ENCODE data around the gene TPST2.

TPST2 gene

DNA sequence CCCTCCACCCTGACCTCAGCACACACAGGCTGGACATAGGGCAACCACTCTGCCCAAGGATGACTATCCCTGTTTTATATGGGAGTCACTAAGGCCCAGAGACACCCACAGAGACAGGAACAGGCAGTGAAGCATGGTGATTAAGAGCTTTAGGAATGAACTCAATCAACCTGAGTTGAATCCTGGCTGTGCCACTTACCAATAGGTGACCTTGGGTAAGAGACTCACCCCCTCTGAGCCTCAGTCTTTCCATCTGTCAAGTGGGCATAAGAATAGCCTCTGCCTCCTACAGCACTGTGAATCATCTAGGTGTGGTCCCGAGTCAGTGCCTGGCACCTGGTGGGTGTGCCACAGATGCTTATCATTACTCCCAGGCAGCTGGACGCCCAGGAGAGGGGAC, 21.1 kb upstream of the TPST2 start:
- no peak for DNase-seq (ENCODE audit: low read depth, low spot score)

- no peak for DNase-seq (ENCODE audit: low read depth, low spot score)
Observed at GRCh38 chr22:26610072-26610958, 20.4 kb upstream of the TPST2 start.

DNA sequence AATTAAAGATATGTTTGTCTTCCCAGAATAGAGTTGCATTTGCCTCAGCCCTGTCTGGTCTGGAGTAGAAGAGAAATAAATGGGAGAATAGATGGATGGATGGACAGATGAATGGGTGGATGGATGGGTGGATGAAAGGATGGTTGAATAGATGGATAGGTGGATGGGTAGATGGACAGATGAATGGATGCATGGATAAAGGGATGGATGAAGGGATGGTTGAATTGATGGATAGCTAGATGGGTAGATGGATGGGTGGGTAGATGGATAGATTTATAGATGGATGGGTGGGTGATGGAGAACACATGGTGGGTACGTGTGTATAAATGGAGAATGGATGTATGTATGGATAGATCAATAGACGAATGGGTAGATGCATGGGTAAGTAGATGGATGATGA, 19.4 kb upstream of the TPST2 start:
- DNase-seq (ENCODE audit: low read depth, low spot score), result no peak

GRCh38 chr22:26608129-26608528, 18.2 kb upstream of the TPST2 start:
- no peak for DNase-seq (ENCODE audit: low read depth, low spot score)

DNA sequence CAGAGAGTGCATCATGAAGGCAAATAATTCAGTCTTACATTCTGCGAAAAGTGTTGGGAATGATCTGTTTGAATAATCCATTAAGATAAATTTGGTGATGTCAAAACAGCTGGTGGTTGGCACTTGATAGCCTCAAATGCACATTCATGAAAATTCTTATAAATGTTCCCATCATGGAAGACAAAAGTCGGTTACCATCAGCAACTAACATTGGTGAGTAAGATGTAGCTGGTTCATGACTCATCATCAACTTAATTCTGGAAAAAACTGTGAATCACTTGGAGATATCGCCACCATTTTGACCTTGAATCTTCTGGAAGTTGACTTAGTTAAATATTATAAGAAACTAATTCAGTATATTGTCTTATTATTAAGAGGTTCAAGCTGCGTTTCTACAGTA, 16.7 kb upstream of the TPST2 start:
- DNase-seq (ENCODE audit: low read depth, low spot score), result no peak

GRCh38 chr22:26604368-26604767, 14.4 kb upstream of the TPST2 start:
- no peak for DNase-seq (ENCODE audit: low read depth, low spot score)

DNA sequence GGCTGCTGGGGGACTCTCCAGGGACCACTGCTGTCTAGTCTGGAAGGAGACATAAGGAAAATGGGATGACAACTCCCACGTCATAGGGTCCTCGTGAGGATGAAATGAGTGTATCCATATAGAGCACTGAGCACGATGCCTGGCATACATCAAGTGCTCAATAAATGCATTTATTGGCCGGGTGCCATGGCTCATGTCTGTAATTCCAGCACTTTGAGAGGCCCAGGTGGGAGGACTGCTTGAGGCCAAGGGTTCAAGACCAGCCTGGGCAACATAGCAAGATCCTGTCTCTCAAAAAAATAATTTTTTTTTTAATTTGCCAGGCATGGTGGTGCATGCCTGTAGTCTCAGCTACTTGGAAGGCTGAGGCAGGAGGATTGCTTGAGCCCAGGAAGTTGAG, 12.2 kb upstream of the TPST2 start:
- no peak for DNase-seq (ENCODE audit: low read depth, low spot score)

GRCh38 chr22:26601726-26602125, 11.8 kb upstream of the TPST2 start:
- DNase-seq (ENCODE audit: low read depth, low spot score), result no peak

DNA sequence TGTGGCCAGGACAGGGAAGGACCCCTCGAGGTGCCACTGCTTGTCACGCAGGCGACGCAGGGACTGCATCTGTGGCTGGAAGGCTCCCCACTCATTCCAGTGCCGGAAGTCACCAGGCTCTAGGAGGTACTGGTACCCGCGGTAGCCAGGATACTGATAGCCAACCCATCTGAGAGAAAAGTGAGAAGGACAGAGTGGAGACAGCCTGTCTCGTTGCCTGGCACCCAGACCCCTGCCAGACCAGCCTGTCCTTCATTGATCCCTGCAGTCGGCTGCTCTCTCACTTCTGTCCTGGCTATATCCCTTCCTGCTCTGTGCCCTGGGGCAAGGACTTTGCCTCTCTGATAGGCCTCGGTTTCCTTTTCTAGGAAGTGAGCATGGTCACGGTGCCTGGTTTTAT, 9.6 kb upstream of the TPST2 start:
- no peak for DNase-seq (ENCODE audit: low read depth, low spot score)

DNA sequence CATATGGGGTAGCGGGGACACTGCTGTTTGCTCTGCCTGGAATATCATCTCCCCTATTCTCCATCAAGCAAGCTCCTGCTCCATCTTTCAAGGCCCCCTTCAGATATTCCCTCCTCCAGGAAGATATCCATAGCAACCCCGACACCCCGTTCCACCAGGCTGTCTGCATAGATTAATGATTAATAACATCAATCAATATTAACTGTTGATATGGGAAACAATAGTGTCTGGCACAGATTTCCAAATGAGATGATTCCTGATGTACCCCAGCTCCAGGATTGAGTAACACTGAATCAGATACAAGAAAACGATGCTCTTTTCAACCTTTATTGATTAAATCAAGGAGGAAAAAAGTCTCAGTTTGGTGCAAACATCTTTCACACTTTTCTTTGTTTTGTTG, 7.5 kb upstream of the TPST2 start:
- no peak for DNase-seq (ENCODE audit: low read depth, low spot score)

GRCh38 chr22:26597026-26597425, 7.1 kb upstream of the TPST2 start:
- DNase-seq (ENCODE audit: low read depth, low spot score), result no peak

DNA sequence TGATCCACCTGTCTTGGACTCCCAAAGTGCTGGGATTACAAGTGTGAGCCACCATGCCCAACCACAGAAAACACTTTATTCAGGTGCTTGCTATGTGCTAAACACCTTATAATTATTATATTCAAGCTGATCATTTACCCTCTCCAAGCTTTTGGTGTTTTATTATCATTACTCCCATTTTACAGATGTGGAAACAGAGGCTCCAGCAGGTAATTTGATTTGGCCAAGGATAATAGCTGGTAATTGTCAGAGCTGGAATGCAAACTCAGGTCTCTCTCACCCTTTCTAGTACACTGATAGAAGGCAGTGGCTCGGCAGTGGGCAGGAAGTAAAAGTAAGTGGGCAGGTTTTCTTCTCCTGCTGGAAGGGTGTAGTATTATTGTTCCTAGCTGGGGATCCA, 3.8 kb upstream of the TPST2 start:
- DNase-seq (ENCODE audit: low read depth, low spot score), result no peak

DNA sequence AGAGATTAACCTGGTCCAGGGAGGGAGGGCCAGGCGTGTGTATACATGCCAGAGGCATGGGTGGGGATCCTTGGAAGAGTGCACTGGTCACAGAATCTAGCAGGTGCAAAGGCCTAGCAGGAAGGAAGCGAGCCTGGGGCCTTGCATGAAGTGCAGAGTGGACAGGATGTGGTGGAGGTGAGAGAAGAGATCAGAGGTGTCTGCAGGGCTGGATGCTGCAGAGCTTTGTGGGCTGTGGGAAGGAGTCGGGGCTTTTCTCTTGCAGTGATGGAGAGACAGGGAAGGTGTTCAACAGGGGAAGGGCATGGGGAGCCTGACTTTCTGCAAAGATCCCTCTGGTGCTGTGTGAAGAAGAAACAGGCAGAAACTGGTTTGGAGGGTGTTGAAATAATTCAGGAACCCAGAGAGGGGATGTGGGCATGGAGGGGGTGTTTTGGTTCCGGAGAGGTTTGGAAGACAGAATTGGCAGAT, 2.5 kb upstream of the TPST2 start:
- DNase-seq (ENCODE audit: low read depth, low spot score), result no peak

DNA sequence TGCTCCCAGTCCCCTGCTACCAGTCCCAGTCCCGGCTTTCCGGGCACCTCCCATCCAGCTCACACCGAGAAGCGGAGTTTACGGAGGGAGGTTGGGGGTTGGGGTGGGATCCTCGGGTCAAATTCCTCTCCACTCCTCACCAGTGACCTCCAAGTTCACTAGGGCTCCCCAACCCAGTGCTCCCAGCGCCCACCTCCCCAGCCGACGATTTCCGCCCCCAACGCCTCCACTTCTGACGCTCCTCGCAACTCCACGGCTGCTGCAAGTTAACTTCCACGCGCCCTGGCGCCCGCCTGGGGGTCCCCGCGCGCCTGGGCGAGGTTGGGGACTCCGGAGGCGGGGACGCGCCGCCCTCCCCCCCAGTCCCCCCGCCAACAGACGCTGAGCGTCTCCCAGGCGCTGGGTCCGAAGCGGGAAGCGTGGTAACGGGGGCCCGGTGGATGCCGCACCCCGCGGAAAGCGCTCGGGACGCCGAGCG, 526 bp downstream of the TPST2 start:
- no peak for DNase-seq (ENCODE audit: low read depth, low spot score)

DNA sequence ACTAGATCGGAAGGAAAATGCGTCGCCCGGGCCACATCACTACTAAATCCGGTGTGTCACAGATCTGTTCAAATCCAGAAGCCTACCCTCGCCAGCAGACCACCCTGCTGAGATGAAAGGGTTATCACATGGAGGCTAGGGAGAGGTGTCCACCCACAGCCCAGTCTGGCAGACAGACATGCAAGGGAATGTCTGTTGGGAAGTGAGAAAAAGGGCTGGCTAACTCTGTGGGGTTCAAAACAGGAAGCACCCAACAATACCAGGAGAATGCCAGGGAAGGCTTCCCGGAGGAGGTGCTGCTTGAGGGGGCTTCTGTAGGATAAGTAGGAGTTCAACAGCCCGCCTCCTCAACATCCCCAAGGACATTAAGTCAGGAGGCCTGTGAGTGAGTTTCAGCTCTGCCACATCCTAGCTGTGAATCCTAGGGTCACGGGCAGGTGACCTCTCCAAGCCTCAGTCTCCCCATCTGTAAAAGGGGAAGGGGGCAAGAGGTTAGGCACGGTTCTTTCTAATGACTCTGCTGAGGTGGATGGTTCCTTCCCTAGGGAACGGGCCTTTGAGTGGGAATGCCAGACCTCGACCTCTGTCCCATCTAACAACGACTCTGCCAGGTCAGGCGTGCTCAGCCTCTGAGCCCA, 1.1 kb downstream of the TPST2 start:
- peak; percentile 55 for DNase-seq (ENCODE audit: low read depth, low spot score)

GRCh38 chr22:26587991-26588613, 1.8 kb downstream of the TPST2 start:
- no peak for DNase-seq (ENCODE audit: low read depth, low spot score)

GRCh38 chr22:26586556-26587325, 3.2 kb downstream of the TPST2 start:
- no peak for DNase-seq (ENCODE audit: low read depth, low spot score)

DNA sequence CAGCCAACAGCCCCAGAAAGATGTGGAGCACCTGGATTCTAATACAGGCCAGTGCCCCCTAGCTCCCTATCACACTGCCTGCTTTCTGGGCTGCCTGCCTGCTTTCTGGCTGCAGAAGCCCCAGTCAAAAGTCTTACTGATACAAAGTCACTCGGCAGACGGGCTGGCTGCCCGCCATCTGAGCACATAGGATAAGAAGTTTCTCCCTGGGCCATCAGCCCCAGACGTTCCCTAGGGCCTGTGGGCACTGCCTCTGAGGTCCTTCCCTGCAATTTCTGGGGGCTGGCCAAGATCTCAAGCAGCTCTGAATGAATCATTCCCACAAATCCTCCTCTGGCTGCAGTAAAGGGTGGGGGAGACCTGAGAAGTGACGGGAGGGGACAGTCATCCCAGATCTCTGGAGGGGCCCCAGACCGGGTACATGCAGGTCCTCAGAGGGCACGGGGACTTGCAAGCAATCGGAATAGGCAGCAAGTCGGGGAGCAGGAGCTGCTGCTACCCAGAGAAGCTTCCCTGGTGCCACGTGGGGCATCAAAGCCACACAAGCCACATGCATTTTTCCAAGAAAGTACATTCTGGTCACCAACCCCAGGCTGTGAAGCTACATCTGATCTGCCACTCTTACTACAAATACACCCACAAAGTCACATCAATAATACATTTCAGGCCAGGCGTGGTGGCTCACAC, 4.7 kb downstream of the TPST2 start:
- no peak for DNase-seq (ENCODE audit: low read depth, low spot score)

DNA sequence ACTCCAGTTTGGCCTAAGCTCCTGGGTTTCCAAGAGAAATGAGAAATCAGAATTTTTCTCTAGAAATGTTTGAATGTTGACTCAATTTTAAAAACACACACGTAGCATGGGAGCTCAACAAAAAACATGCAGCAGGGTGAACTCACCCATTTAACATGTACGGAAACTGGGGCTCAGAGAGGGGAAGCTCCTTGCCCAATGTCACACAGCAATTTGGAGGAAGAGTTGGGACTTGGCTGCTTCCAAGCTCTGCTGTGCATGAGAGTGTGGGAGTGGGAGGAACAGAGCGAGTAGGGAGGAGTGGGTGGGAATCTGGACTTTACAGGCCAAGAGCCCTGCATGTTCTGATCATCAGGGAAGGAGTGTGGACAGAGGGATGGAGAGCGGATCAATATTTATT, 5.9 kb downstream of the TPST2 start:
- no peak for DNase-seq (ENCODE audit: low read depth, low spot score)

- DNase-seq (ENCODE audit: low read depth, low spot score), result no peak
Observed at GRCh38 chr22:26581633-26582168, 8.2 kb downstream of the TPST2 start.

- no peak for DNase-seq (ENCODE audit: low read depth, low spot score)
Observed at GRCh38 chr22:26581026-26581425, 8.9 kb downstream of the TPST2 start.

Measured in ELF-1 (cell line).